Upper lobe of right lung (tissue), 1 donor: Measurements from ENCODE around the gene BMP15. TPM values are rescaled to one million over a fixed set of nuclear protein-coding genes. Genes with fewer than 3 reads are reported as not detected.

ENCODE experiments used
- ATAC-seq: fragments of 200-7000 bp; cut with Tn5 transposase; one replicate; pipeline ENCODE4 v1.9.1; 2020; ENCODE audit warnings: mild to moderate bottlenecking, moderate library complexity
- DNase-seq: peaks from one replicate; pipeline ENCODE4 v3.0.0-alpha.2; 2020
- H3K27ac ChIP-seq: fragments of 200-600 bp; one replicate; pipeline ENCODE4 v1.8.0; 2022
- H3K27me3 ChIP-seq: fragments of 200-600 bp; one replicate; pipeline ENCODE4 v1.8.0; 2022; ENCODE audit warnings: mild to moderate bottlenecking
- H3K36me3 ChIP-seq: fragments of 200-600 bp; one replicate; pipeline ENCODE4 v1.8.0; 2022
- H3K4me1 ChIP-seq: fragments of 200-600 bp; one replicate; pipeline ENCODE4 v1.8.0; 2022
- H3K4me3 ChIP-seq: fragments of 200-600 bp; one replicate; pipeline ENCODE4 v1.8.0; 2022; ENCODE audit warnings: mild to moderate bottlenecking
- H3K9me3 ChIP-seq: fragments of 200-600 bp; one replicate; pipeline ENCODE4 v1.8.0; 2022
- intact Hi-C: fragments of 100-400 bp; cut with DNase I; formaldehyde crosslinking; loops from one replicate; pipeline ENCODE4 v1.11.0; 2022
- total RNA-seq: library from RNA; stranded (reverse); fragmentation: NEBNext Ultra II Directional; extraction: Animal tissue kit (Norgen Biotek cat#: 25700); gene quantifications from one replicate; pipeline ENCODE4 v1.2.1, GENCODE V29; 2021
- TF ChIP-seq, protein P1 (sequence below): fragments of 200-600 bp; IDR thresholded peaks from one replicate; pipeline ENCODE4 v1.8.0; 2022; ENCODE audit warnings: antibody characterized with exemption
- donor health status: DM: no; HTN: yes; CAD: no; lungs with severe emphysema.

Gene BMP15
- total RNA-seq, 1 donor from 2014 or later: not detected

DNA sequence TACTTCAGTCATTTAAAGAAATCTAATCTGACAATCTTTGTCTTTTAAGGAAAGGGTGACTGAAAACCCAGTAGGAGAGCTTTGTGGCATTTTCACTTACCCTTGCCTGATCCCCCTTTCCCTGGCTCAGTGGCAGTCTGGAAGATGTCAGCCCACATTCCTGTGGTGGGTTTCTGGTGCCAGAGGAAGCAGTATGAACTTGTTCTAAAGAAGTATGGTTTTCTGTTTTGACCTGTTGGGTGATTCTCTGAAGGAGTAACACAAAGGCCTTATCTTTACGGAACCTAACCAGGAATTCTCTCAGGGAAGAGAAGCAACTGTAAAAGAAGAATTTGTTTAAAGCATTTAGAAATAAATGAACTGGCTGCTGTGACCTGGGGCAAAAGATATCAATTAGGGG is 41.9 kb downstream of the BMP15 start:
- TF ChIP-seq, protein P1, sequence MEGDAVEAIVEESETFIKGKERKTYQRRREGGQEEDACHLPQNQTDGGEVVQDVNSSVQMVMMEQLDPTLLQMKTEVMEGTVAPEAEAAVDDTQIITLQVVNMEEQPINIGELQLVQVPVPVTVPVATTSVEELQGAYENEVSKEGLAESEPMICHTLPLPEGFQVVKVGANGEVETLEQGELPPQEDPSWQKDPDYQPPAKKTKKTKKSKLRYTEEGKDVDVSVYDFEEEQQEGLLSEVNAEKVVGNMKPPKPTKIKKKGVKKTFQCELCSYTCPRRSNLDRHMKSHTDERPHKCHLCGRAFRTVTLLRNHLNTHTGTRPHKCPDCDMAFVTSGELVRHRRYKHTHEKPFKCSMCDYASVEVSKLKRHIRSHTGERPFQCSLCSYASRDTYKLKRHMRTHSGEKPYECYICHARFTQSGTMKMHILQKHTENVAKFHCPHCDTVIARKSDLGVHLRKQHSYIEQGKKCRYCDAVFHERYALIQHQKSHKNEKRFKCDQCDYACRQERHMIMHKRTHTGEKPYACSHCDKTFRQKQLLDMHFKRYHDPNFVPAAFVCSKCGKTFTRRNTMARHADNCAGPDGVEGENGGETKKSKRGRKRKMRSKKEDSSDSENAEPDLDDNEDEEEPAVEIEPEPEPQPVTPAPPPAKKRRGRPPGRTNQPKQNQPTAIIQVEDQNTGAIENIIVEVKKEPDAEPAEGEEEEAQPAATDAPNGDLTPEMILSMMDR: no peak
- no peaks in the 10 kb centered on the region for H3K36me3 ChIP-seq
- DNase-seq (no peak), ATAC-seq (no peak)
- intact Hi-C loops: no loop called here
- H3K9me3 ChIP-seq: no peaks in the 10 kb centered on the region
- H3K27ac ChIP-seq: no peak overlapping the region
- no peak overlapping the region for H3K4me3 ChIP-seq
- no peaks in the 10 kb centered on the region for H3K27me3 ChIP-seq
- no peaks in the 10 kb centered on the region for H3K4me1 ChIP-seq

DNA sequence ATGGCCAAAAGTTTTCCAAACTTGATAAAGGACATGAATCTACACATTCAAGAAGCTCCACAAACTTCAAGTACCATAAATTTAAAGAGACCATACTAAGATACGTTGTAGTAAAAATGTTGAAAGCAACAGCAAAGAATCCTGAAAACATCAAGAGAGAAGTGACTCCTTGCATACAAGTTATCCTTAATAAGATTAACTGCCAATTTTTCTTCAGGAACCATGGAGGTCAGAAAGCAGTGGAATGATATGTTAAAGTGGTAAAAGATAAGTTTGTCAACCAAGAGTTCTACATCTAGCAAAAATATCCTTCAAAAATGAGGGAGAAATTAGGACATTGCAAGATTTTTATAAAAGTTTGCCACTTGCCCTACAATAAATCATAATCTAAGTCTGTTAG is 43.3 kb downstream of the BMP15 start:
- no peaks in the 10 kb centered on the region for H3K27me3 ChIP-seq
- TF ChIP-seq, protein P1: no peak
- no peaks in the 10 kb centered on the region for H3K36me3 ChIP-seq
- DNase-seq (no peak), ATAC-seq (no peak)
- no peak overlapping the region for H3K27ac ChIP-seq
- no peaks in the 10 kb centered on the region for H3K9me3 ChIP-seq
- no peaks in the 10 kb centered on the region for H3K4me1 ChIP-seq
- H3K4me3 ChIP-seq: no peak overlapping the region
- intact Hi-C loops: no loop called here

DNA sequence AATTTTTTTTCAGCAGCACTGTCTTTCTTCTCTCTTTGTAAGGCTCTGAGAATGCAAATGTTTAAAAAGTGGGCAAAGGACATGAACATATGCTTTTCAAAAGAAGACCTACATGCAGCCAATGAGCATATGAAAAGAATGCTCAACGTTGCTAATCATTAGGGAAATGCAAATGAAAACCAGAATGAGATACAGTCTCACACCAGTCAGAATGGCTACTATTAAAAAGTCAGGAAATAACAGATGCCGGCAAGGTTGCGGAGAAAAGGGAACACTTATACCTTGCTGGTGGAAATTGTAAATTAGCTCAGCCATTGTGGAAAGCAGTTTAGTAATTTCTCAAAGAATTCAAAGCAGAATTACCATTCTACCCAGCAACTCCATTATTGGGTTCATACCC is 51.6 kb downstream of the BMP15 start:
- TF ChIP-seq, protein P1: no peak
- intact Hi-C loops: no loop called here
- H3K4me3 ChIP-seq: no peak overlapping the region
- no peaks in the 10 kb centered on the region for H3K4me1 ChIP-seq
- H3K36me3 ChIP-seq: no peaks in the 10 kb centered on the region
- H3K27ac ChIP-seq: no peak overlapping the region
- ATAC-seq (no peak), DNase-seq (no peak)
- H3K9me3 ChIP-seq: no peaks in the 10 kb centered on the region
- no peaks in the 10 kb centered on the region for H3K27me3 ChIP-seq

DNA sequence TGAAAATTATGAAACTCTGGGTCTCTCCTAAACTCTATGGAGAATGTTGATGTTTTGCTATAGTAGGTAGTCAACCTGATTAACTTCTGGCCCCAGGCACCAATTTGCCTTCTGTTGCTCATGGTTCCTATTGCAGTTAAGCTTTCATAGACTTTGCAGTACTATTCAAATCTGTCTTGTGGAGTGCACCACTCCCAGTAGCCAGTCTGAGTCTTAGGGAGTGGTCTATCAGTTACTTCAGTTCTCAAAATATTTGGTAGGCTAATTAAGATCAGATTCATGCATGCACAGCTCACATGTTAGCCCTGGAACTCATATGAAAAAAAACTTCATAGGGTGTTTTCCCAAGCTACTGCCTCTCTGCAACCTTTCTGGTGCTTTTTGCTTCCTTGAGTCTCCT is 53.3 kb downstream of the BMP15 start:
- no peaks in the 10 kb centered on the region for H3K27me3 ChIP-seq
- H3K4me1 ChIP-seq: no peaks in the 10 kb centered on the region
- H3K9me3 ChIP-seq: no peaks in the 10 kb centered on the region
- TF ChIP-seq, protein P1: no peak
- ATAC-seq (no peak), DNase-seq (no peak)
- no peak overlapping the region for H3K27ac ChIP-seq
- intact Hi-C loops: no loop called here
- H3K36me3 ChIP-seq: no peaks in the 10 kb centered on the region
- no peak overlapping the region for H3K4me3 ChIP-seq

Other genes starting within 250 kb of the BMP15 start
- gene SHROOM4, start 96.5 kb upstream of the BMP15 start, total RNA-seq: 43.5 TPM